A549 treated with Hydrocortisone at 1 μM for 4 hours (cell line): ENCODE data around the gene RBBP4. TPM values are rescaled to one million over a fixed set of nuclear protein-coding genes. Genes with fewer than 3 reads are reported as not detected.

Experiments
- total RNA-seq: library from RNA; stranded (reverse); fragments of 200-300 nt; extraction: Qiagen RNA extraction; gene quantifications from 5 replicates; pipeline ENCODE4 v1.2.3, GENCODE V29; 2022

The RBBP4 gene
- 66.3 to 96.0 TPM (median 74.1 TPM) in 5 replicates for total RNA-seq

GRCh38 chr1:32650752-32651460, at the start of gene RBBP4:
Gene RBBP4 (plus strand): TSS chr1:32651208. CDS start chr1:32651307, 99 bp downstream.

GRCh38 chr1:32650248-32650751, 708 bp upstream of the RBBP4 start, which contains the start of gene ZBTB8OS:
Gene ZBTB8OS (minus strand): TSS chr1:32650550. CDS start chr1:32650529, 21 bp downstream.

GRCh38 chr1:32702599-32703478, 51.8 kb downstream of the RBBP4 start, which contains the start of gene SYNC:
Gene SYNC (minus strand): TSS chr1:32702770. CDS start chr1:32702660, 110 bp downstream.

Other genes with a start within 250 kb of the RBBP4 start
- gene ZBTB8B, start 186.1 kb upstream of the RBBP4 start, total RNA-seq: 0.01 TPM in 1 of 5 replicates, not detected in the others
- 3.8 to 5.0 TPM (median 4.1 TPM) in 5 replicates for gene ZBTB8A, start 111.8 kb upstream of the RBBP4 start, total RNA-seq
- 36.7 to 43.6 TPM (median 40.6 TPM) in 5 replicates for gene ZBTB8OS, start 658 bp upstream of the RBBP4 start, total RNA-seq
- 11.0 to 19.8 TPM (median 14.0 TPM) in 5 replicates for gene SYNC, start 51.6 kb downstream of the RBBP4 start, total RNA-seq
- 56.6 to 104 TPM (median 64.4 TPM) in 5 replicates for gene YARS1, start 166.2 kb downstream of the RBBP4 start, total RNA-seq
- 13.2 to 16.3 TPM (median 14.6 TPM) in 5 replicates for gene S100PBP, start 166.4 kb downstream of the RBBP4 start, total RNA-seq
- gene FNDC5, start 219.7 kb downstream of the RBBP4 start, total RNA-seq: 0.25 to 0.98 TPM (median 0.42 TPM) in 5 replicates
- 0.29 to 0.55 TPM (median 0.37 TPM) in 5 replicates for gene HPCA, start 235.3 kb downstream of the RBBP4 start, total RNA-seq